GM12873 (cell line): ENCODE results near the gene PDCD5.

Experiments used
- CTCF ChIP-seq: IDR thresholded peaks from 2 replicates; pipeline ENCODE4 v1.5.1; 2012; ENCODE audit warnings: low read depth, mild to moderate bottlenecking, moderate library complexity, low read length, control low read depth; ENCODE audit not compliant: insufficient read depth; ENCODE audit errors: missing control alignments

PDCD5 gene

GRCh38 chr19:32630338-32630737 lies 49.3 kb downstream of the PDCD5 start:
- TF ChIP-seq CTCF: no peak

GRCh38 chr19:32631381-32631780 lies 50.4 kb downstream of the PDCD5 start:
- TF ChIP-seq CTCF: no peak
